ENCODE measurements around the gene RYR2.

DNA sequence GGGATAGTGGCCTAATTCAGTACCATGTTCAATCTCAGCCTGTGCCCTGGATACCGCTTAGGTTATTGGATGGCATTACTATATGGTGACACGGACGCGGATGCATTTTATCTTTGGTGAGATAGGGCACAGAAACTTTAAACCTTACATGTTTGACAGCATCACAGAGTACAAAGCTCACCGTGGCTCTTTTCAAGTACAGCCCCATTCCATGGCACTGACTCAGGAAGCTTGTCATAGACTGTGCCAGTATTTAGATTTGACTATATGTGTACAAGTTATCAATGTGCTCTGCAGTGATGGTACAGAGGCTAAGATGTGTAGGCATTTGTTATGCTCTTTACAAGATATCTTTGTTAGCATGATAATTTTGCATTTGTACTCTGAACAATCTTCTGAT lies 169.0 kb downstream of the RYR2 start:
- TF ChIP-seq, protein P1, sequence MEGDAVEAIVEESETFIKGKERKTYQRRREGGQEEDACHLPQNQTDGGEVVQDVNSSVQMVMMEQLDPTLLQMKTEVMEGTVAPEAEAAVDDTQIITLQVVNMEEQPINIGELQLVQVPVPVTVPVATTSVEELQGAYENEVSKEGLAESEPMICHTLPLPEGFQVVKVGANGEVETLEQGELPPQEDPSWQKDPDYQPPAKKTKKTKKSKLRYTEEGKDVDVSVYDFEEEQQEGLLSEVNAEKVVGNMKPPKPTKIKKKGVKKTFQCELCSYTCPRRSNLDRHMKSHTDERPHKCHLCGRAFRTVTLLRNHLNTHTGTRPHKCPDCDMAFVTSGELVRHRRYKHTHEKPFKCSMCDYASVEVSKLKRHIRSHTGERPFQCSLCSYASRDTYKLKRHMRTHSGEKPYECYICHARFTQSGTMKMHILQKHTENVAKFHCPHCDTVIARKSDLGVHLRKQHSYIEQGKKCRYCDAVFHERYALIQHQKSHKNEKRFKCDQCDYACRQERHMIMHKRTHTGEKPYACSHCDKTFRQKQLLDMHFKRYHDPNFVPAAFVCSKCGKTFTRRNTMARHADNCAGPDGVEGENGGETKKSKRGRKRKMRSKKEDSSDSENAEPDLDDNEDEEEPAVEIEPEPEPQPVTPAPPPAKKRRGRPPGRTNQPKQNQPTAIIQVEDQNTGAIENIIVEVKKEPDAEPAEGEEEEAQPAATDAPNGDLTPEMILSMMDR (conservative IDR thresholded peaks at IDR 0.05), result no peak
- no peak for TF ChIP-seq ZFX (IDR thresholded peaks at IDR 0.05)
